ENCODE data around the gene ISM2.

The ISM2 gene

GRCh38 chr14:77507762-77508161 is 9.1 kb upstream of the ISM2 start:
- DNase-seq (ENCODE audit: low spot score): no peak

- DNase-seq (ENCODE audit: low spot score): no peak
Measured at GRCh38 chr14:77505031-77505430, 6.4 kb upstream of the ISM2 start.

DNA sequence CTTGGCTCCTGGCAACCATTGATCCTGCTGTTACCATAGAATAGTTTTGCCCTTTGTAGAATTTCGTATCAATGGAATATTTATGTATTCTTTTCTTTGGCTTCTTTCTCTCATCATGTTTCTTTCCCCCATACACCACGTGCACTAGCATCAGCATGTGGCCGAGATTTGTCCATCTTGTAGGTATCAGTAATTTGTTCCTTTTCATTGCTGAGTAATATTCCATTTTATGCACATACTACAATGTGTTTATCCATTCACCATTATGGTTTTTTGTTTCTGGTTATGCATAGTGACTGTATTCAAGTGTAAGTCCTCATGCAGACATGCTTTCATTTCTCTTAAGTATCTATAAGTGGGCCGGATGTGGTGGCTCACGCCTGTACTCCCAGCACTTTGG is 4.5 kb upstream of the ISM2 start:
- no peak for DNase-seq (ENCODE audit: low spot score)

DNA sequence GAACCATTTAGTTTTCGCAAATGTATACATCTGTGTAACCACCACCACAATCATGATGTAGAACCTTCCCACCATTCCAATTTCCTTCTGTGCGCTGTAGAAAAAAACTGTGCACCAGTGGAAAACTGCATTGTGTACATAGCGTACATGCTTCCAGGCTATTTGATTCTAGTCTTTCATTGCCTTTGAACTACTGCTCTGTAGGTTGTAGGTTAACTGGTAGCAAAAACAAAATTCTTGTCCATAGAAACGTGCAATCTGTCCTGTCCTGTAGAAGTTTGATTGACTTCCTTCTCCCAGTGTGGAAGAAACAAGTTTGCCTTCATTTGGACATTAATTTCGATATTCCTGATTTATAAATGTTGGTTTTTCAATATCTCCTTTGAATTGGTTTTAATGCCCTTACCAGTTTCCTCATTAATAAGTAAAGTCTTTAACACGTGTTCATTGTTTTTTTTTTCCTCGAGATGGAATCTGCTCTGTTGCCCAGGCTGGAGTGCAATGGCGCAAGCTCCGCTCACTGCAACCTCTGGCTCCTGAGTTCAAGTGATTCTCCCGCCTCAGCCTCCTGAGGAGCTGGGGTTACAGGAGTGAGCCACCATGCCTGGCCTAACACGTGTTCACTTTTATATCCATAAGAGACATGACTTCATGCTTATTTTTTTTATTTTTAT is 3.6 kb upstream of the ISM2 start:
- no peak for DNase-seq (ENCODE audit: low spot score)

DNA sequence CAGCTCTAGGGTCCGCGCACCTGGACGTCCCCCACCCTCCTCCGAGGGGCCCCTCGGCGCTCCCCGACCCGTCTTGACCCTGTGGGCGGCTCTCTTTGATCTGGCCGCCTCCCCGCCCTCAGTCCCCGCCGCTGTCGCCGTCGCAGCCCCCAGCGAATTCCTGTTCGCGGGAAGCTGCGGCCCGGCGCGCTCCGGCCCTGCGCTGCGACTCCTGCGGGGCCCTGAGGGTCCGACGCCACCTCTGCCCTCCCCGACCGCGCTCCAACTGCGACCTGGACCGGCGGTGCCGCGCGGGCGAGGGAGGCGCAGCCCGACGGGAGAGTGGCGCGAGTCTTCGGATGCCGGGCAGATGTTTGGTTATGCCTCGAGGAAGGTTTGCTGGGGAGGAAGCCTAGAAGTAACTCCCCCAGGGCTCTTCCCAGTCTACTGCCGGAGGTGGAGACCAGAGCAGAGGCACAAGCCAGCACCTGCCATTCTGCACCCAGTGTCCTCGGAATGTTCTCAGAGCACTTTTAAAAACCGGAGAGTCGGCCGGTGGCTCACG is 440 bp upstream of the ISM2 start:
- DNase-seq (ENCODE audit: low spot score): no peak

DNA sequence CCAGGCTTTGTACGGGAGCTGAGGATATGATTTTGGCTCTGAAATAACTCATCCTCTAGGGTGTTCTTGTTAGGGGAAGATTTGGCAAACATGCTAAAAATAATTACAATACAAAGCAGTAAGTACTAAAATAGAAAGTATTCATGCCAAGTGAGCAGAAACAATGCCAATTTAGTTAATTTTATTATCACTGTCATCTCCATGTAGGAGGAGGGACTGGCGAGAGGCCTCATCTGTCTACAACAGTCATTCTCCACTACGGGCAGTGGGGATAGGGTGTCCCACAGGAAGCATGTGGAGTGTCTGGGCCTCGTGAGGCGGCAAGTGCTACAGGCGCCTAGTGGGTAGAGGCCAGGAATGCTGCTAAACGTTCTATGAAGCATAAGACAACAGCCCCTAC is 3.3 kb downstream of the ISM2 start:
- DNase-seq (ENCODE audit: low spot score): no peak

GRCh38 chr14:77491056-77491455 is 7.6 kb downstream of the ISM2 start:
- no peak for DNase-seq (ENCODE audit: low spot score)

DNA sequence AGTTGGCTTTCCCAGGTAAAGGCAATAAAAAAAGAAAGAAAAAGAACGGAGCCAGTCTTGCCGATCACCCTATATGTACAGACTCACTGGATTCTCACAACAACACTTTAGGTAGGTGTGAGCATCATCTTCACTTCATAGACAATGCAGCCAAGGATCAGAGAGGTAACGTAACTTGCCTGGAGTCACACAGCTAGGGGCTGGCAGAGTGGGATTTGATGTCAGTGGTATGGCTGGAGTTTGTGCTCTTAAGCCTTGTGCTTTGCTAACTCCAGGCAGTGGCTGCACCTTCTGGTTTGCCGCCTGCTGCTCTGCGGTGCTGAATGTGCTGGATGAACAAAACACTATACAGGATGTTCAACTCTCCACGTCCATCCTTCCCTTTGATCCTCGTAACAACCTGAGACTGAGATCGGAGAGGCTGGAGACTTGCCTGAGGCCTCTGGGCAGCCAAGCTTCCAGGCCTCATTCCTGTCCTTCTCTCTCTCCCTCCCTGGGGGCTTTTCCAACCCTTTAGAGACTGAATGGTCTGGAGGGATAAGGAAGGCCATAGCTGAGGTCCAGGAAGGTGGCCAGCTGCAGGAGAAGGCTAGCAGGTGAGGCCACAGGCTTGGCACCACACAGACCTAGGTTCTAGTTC is 8.1 kb downstream of the ISM2 start:
- no peak for DNase-seq (ENCODE audit: low spot score)

- DNase-seq (ENCODE audit: low spot score): no peak
Measured at GRCh38 chr14:77489041-77489440, 9.6 kb downstream of the ISM2 start.

- DNase-seq (ENCODE audit: low spot score): no peak
Measured at GRCh38 chr14:77488558-77488957, 10.1 kb downstream of the ISM2 start.

- no peak for DNase-seq (ENCODE audit: low spot score)
Measured at GRCh38 chr14:77485901-77486678, 12.5 kb downstream of the ISM2 start.

GRCh38 chr14:77485256-77485655 is 13.4 kb downstream of the ISM2 start:
- no peak for DNase-seq (ENCODE audit: low spot score)

- DNase-seq (ENCODE audit: low spot score): no peak
Measured at GRCh38 chr14:77482422-77482821, 16.2 kb downstream of the ISM2 start.

DNA sequence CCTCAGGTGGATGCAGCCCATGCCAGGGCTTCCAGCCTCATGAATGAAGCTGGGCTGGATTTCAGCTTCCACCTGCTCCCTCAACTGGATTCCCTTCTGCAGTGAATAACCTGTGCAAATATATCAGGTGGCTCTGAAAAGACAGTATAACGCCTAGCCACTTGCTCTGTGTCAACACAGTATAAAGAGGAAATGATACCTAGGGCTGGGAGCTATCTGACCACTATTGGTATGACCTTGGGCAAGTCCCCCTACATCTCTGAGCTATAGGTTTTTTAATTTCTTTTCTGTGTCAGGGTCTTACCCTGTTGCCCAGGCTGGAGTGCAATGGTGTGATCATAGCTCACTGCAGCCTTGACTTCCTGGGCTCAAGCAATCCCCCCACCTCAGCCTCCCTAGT is 19.8 kb downstream of the ISM2 start:
- DNase-seq (ENCODE audit: low spot score): no peak

GRCh38 chr14:77478029-77478428 is 20.6 kb downstream of the ISM2 start:
- no peak for DNase-seq (ENCODE audit: low spot score)

DNA sequence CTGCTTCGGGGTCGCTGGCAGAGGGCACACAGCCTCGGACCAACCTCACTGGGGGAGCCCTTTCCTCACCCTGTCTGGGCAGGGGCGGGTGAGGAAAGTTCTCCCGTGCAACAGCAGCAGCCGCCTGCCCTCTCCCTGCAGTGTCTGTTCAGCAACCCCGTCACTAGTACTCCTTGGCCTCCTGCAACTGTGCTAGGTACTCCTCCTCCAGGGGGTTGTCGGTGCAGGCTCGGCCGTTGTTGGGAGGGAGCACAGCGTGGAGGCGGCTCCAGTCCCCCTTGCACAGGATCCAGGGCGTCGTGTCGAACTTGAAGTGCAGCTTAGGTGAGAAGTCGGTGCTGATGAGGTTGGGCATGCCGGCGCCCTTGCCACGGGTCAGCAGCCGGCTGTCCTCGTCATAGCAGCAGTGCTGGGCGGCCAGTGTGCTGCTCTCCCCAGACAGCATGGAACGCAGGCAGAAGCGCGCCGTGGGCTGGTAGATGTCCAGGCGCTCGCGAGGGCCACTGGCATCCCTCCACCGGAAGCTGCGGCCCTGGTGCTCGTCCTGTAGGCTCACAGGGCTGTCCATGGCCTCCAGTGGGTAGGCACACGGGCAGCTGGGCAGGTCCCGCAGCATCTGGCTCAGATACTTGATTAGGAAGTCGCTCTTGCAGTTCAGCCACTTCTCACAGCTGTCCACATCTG is 23.0 kb downstream of the ISM2 start:
- no peak for DNase-seq (ENCODE audit: low spot score)

- no peak for DNase-seq (ENCODE audit: low spot score)
Measured at GRCh38 chr14:77474479-77475177, 24.0 kb downstream of the ISM2 start.

DNA sequence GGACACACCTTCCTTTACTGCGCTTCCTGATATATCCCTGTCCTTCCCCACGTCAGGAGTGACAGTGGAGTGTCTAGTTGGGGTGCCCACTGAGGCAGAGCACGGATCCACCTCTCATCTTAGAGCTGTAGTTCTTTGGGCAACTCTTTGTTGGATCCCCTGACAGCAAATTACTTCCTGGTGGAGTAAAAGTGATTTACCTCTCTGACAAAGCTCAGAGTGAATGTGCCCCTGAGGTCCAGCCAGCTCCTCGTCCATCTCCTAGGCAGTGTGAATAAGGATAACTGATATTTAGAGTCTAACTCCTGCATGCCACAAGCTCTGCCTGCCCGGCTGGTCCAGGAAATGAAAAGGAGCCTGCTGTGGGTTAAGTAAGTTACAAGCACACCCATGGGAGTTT is 24.7 kb downstream of the ISM2 start:
- DNase-seq (ENCODE audit: low spot score): no peak

- DNase-seq (ENCODE audit: low spot score): no peak
Measured at GRCh38 chr14:77470224-77470870, 28.3 kb downstream of the ISM2 start.

- DNase-seq (ENCODE audit: low spot score): no peak
Measured at GRCh38 chr14:77469539-77469938, 29.1 kb downstream of the ISM2 start.

DNA sequence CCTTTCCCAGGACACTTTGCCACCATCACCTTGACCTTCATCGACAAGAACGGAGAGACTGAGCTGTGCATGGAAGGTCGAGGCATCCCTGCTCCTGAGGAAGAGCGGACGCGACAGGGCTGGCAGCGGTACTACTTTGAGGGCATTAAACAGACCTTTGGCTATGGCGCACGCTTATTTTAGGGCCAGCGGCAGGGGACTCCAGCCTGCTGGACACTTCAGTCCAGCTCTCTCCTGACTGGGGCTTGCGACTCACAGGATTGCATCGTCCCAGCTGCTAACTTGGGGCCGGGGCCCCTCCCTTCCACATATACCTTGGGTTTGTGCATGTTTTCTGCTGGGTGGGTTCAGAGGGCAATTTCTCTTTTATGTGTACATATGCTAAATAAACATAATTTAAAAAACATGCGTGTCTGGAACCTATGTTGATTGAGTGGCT is 29.5 kb downstream of the ISM2 start:
- no peak for DNase-seq (ENCODE audit: low spot score)

All from CD4-positive, alpha-beta T cell treated with Interleukin-2 at 100 ng/mL for 4 hours (primary cell).